Measurements from ENCODE around the gene FRMD4A.

The FRMD4A gene

GRCh38 chr10:14172336-14172950 lies 158.3 kb downstream of the FRMD4A start:
- no peaks in the 10 kb centered on the region for H3K9me3 ChIP-seq
- no peaks in the 10 kb centered on the region for H3K36me3 ChIP-seq
- no peaks in the 10 kb centered on the region for H3K4me1 ChIP-seq
- H3K4me3 ChIP-seq (ENCODE audit: low read depth, low read length): no peak overlapping the region
- no peak for TF ChIP-seq CTCF (IDR thresholded peaks at IDR 0.05; ENCODE audit: low read depth, low read length)
- DNase-seq: no peak
- peaks cover 19% of the 10 kb centered on the region for H3K27me3 ChIP-seq

DNA sequence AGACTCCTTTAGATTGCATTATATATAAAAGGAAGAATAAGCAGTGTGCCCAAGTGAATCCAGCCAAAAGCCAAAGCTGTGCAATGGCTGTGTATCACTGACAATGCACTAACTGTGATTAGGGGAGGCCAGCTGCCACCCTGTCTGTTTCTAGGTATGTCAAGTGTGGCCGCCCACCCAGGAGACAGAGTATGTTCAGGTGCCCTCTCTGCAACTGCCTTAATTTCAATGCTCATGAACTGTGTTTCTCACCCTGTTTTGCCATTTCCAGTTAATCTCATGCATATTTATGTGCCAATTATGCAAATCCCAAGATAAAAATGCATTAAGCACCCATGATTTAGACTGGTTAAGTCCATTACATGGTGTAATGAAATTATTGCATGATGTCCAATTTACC lies 159.4 kb downstream of the FRMD4A start:
- H3K27me3 ChIP-seq: peaks cover 13% of the 10 kb centered on the region
- DNase-seq: no peak
- no peak overlapping the region for H3K4me3 ChIP-seq (ENCODE audit: low read depth, low read length)
- no peaks in the 10 kb centered on the region for H3K36me3 ChIP-seq
- no peaks in the 10 kb centered on the region for H3K9me3 ChIP-seq
- no peak for TF ChIP-seq CTCF (IDR thresholded peaks at IDR 0.05; ENCODE audit: low read depth, low read length)
- H3K4me1 ChIP-seq: no peaks in the 10 kb centered on the region

DNA sequence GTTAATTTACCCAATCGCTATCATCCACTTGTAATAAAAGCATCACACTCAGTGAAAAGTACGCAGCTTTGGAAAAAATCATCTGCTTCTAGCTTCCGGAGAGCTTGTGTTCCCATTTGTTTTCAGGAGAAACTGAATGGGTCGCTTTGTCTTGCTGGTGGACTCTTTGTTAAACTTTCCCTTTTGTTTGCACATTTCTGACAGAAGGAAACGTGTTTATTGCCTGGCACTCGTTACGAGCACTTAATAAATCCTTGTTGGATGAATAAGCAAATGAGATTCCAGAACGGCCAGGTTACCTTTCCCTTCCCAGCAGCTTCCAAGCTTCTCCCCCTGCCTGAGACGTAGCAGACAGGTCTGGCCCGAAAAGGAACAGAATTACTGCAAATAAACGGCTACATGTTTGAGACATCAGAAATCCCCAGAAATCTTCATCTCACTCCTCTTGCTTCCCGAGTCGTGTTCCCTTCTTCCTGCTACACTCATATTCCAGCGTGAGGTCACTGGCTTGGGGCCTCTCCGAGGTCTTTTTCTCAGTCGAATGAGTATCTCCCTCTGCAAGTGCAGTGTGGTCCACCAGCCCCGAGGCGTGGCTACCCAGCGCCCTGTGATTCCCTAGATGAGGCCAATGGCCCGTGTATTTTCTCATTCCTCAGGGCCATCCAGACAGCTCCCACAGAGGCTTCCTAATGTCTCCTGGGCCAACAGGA lies 167.2 kb downstream of the FRMD4A start:
- no peak for TF ChIP-seq CTCF (IDR thresholded peaks at IDR 0.05; ENCODE audit: low read depth, low read length)
- Histone ChIP-seq H3K36me3 (no peaks in the 10 kb centered on the region), H3K4me1 (no peaks in the 10 kb centered on the region), H3K9me3 (no peaks in the 10 kb centered on the region), H3K4me3 (ENCODE audit: low read depth, low read length) (no peak overlapping the region), H3K27me3 (peaks cover 18% of the 10 kb centered on the region)
- no peak for DNase-seq

- Histone ChIP-seq H3K27me3 (peaks cover 18% of the 10 kb centered on the region), H3K36me3 (no peaks in the 10 kb centered on the region), H3K4me3 (ENCODE audit: low read depth, low read length) (no peak overlapping the region), H3K9me3 (no peaks in the 10 kb centered on the region), H3K4me1 (no peaks in the 10 kb centered on the region)
- TF ChIP-seq CTCF (IDR thresholded peaks at IDR 0.05; ENCODE audit: low read depth, low read length): no peak
- no peak for DNase-seq
These were observed 167.9 kb downstream of the FRMD4A start for GRCh38 chr10:14162629-14163344.

DNA sequence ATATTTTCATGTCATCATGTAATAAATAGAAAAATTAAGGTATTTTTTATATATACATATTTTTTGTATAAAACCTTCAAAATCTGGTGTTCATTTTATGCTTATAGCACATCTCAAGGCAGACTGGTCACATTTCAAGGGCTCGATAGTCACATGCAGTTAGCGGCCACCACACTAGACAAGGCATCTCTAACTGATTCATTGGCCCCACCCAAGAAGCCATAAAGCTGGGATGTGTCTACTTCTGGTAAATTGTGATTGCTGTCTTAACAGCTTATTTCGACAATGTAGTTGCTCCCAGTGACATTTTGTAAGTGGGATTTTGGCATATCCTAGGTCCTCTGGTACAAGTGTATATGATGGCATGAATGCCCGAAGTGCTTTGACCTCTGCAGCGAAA lies 168.7 kb downstream of the FRMD4A start:
- Histone ChIP-seq H3K4me3 (ENCODE audit: low read depth, low read length) (no peak overlapping the region), H3K9me3 (no peaks in the 10 kb centered on the region), H3K36me3 (no peaks in the 10 kb centered on the region), H3K4me1 (no peaks in the 10 kb centered on the region), H3K27me3 (peaks cover 18% of the 10 kb centered on the region)
- no peak for TF ChIP-seq CTCF (IDR thresholded peaks at IDR 0.05; ENCODE audit: low read depth, low read length)
- DNase-seq: no peak

DNA sequence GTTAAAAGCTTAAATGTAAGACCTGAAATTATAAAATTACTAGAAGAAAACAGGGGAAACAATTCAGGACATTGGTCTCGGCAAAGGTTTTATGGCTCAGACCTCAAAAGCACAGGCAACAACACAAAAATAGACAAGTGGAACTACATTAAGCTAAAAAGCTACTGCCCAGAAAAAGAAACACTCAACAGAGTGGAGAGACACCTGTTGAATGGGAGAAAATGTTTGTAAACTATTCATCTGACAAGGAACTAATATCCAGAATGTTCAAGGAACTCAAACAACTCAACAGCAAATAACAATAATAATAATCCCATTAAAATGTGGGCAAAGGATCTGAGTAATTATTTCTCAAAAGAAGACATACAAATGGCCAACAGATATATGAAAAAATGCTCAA lies 170.4 kb downstream of the FRMD4A start:
- Histone ChIP-seq H3K4me3 (ENCODE audit: low read depth, low read length) (no peak overlapping the region), H3K9me3 (no peaks in the 10 kb centered on the region), H3K27me3 (peaks cover 18% of the 10 kb centered on the region), H3K4me1 (no peaks in the 10 kb centered on the region), H3K36me3 (no peaks in the 10 kb centered on the region)
- no peak for DNase-seq
- no peak for TF ChIP-seq CTCF (IDR thresholded peaks at IDR 0.05; ENCODE audit: low read depth, low read length)

All from BE2C (cell line).